Ascending aorta (tissue), 2 donors: ENCODE measurements around the gene LAMTOR4. TPM values are rescaled to one million over a fixed set of nuclear protein-coding genes. Genes with fewer than 3 reads are reported as not detected.
"Not testable (repeated sequence)": the region's sequence is repeated elsewhere in the genome, so short reads cannot be mapped to it uniquely, and the experiment has no call there.

Experiments
- DNase-seq, 2 donors: peaks; one replicate each; pipeline ENCODE4 v3.0.0-alpha.2; 2019; ENCODE audit warnings: low spot score in 2 of 2
- H3K27ac ChIP-seq, 2 donors: fragments of 200-600 bp; sonication (generic); one replicate each; pipeline ENCODE4 v1.5.1; 2016 to 2017; ENCODE audit warnings: mild to moderate bottlenecking in 1 of 2
- H3K27me3 ChIP-seq: fragments of 200-600 bp; sonication (generic); one replicate; pipeline ENCODE4 v1.5.1; 2017
- H3K36me3 ChIP-seq, 2 donors: fragments of 200-600 bp; sonication (generic); one replicate each; pipeline ENCODE4 v1.5.1; 2016
- H3K4me1 ChIP-seq, 2 donors: fragments of 200-600 bp; sonication (generic); one replicate each; pipeline ENCODE4 v1.5.1; 2016 to 2017; ENCODE audit warnings: mild to moderate bottlenecking in 1 of 2
- H3K4me3 ChIP-seq, 2 donors: fragments of 200-600 bp; sonication (generic); one replicate each; pipeline ENCODE4 v1.5.1; 2016 to 2017; ENCODE audit warnings: mild to moderate bottlenecking in 1 of 2
- H3K9me3 ChIP-seq, 2 donors: fragments of 200-600 bp; sonication (generic); one replicate each; pipeline ENCODE4 v1.5.1; 2016
- intact Hi-C: fragments of 100-400 bp; cut with DNase I; formaldehyde crosslinking; loops from one replicate; pipeline ENCODE4 v1.15.1; 2023
- total RNA-seq: library from RNA; depleted of rRNA; stranded (reverse); fragments of >200 nt; gene quantifications from one replicate; pipeline ENCODE4 v1.1.0, GENCODE V29; 2016
- TF ChIP-seq, protein P1 (sequence below), 3 experiments: fragments of 200-600 bp in 2 of 3; fragments of 450-650 bp in 1 of 3; sonication (generic) in 2 of 3; IDR thresholded peaks; one replicate each; pipeline ENCODE4 v1.5.1; 2016 to 2019; ENCODE audit warnings: antibody characterized with exemption in 3 of 3, mild to moderate bottlenecking in 1 of 3, moderate library complexity in 1 of 3

LAMTOR4 gene
- total RNA-seq, 1 donor from 2014 or later: 131 TPM

DNA sequence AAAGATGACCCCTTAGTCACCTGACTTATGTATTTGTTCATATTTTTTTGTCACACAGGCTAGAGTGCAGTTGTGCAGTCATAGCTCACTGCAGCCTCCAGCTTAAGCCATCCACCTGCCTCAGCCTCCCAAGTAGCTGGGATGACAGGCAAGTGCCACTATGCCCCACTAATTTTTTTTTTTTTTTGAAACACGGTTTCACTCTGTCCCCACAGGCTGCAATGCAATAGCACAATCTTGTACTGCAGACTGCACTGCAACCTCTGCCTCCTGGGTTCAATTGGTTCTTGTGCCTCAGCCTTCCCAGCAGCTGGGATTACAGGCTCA lies 20.1 kb upstream of the LAMTOR4 start:
- Histone ChIP-seq H3K27ac (peak overlapping the region in 1 of 2 donors; percentile 98), H3K36me3 (no peaks in the 10 kb centered on the region), H3K9me3 (no peaks in the 10 kb centered on the region), H3K4me1 (peaks cover 0 to 14% of the 10 kb centered on the region in 2 donors), H3K4me3 (peak overlapping the region in 1 of 2 donors; percentile 99), H3K27me3 (no peaks in the 10 kb centered on the region)
- intact Hi-C loops: loop anchor here (10.0 kb wide), 1 partner anchor 296 kb away; the partner anchor contains the start of genes MEPCE and ZCWPW1
- no peak for DNase-seq
- TF ChIP-seq, protein P1, sequence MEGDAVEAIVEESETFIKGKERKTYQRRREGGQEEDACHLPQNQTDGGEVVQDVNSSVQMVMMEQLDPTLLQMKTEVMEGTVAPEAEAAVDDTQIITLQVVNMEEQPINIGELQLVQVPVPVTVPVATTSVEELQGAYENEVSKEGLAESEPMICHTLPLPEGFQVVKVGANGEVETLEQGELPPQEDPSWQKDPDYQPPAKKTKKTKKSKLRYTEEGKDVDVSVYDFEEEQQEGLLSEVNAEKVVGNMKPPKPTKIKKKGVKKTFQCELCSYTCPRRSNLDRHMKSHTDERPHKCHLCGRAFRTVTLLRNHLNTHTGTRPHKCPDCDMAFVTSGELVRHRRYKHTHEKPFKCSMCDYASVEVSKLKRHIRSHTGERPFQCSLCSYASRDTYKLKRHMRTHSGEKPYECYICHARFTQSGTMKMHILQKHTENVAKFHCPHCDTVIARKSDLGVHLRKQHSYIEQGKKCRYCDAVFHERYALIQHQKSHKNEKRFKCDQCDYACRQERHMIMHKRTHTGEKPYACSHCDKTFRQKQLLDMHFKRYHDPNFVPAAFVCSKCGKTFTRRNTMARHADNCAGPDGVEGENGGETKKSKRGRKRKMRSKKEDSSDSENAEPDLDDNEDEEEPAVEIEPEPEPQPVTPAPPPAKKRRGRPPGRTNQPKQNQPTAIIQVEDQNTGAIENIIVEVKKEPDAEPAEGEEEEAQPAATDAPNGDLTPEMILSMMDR (IDR thresholded peaks at IDR 0.05): no peak

DNA sequence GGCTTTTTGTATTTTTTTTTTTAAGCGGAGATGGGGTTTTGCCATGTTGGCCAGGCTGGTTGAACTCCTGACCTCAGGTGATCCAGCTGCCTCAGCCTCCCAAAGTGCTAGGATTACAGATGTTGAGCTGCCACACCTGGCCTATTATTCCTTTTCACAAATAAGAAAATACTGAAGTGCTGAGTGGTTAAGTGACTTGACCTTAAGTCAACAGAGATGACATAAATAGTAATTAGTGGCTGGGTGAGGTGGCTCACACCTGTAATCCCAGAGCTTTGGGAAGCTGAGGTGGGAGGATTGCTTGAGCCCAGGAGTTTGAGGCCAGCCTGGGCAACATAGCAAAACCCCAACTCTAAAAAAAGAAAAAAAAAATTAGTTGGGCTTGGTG lies 18.5 kb upstream of the LAMTOR4 start:
- H3K36me3 ChIP-seq, DNase-seq, H3K27ac ChIP-seq, H3K9me3 ChIP-seq, H3K4me3 ChIP-seq, H3K27me3 ChIP-seq: not testable (repeated sequence)
- intact Hi-C loops: loop anchor here (5.0 kb wide), 2 partner anchors 87 to 138 kb away; partner anchors contain the start of gene PVRIG
- peaks cover 0 to 14% of the 10 kb centered on the region in 2 donors for H3K4me1 ChIP-seq

DNA sequence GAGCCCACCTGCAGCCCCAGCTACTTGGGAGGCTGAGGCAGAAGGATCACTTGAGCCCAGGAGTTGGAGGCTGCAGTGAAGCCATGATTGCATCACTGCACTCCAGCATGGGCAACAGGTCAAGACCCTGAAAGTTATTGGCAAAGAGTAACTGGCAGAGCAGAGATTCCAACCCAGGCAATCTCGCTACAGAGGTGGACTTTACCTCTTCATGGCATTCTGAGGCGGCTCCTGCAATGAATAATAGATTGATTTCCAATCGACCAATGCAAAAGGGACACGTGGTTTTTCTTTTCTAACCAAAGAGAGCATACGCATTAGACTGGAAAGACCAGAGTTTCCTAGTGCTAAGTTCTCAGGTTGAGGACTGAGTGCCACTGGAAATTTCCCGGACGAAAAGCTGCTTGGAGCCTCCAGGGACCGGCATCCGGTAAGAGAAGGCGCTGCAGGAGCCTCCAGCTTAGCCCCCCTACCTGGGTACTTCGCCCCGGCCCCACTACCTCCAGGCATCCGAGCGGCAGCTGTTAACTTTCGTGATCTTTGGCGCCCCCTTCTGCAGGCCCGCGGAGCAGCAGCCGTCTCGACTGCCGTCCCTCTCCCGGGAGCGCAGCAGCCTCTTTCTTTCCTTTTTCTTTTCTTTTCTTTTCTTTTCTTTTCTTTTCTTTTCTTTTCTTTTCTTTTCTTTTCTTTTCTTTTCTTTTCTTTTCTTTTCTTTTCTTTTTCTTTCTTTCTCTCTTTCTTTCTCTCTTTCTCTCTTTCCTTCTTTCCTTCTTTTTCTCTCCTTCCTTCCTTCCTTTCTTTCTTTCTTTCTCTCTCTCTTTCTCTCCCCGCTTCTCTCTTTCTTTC lies 17.9 kb upstream of the LAMTOR4 start:
- Histone ChIP-seq H3K27me3 (no peaks in the 10 kb centered on the region), H3K4me1 (peaks cover 0 to 13% of the 10 kb centered on the region in 2 donors), H3K9me3 (no peaks in the 10 kb centered on the region), H3K27ac (no peak overlapping the region), H3K4me3 (peak overlapping the region in 1 of 2 donors; percentile 55), H3K36me3 (no peaks in the 10 kb centered on the region)
- TF ChIP-seq, protein P1 (IDR thresholded peaks at IDR 0.05): peak; percentile 75 to 89 (median 83)
- intact Hi-C loops: loop anchor here (5.0 kb wide), 2 partner anchors 86 to 139 kb away; partner anchors contain the start of gene PVRIG
- peak in 1 of 2 donors; percentile 84 for DNase-seq

DNA sequence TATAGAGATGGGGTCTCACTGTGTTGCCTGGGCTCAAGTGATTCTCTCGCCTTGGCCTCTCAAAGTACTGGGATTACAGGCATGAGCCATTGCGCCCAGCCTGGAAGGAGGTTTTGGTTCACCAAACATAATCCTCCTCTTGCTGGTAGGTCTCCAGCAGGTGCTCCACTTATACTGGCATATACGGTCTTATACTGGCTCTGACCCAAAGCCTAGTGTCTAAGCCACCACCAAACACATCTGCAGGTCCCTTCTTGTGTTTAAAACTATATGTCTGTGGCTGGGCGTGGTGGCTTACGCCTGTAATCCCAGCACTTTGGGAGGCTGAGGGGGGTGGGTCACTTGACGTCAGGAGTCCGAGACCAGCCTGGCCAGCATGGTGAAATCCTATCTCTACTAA lies 16.6 kb upstream of the LAMTOR4 start:
- intact Hi-C loops: loop anchor here (5.0 kb wide), 2 partner anchors 85 to 140 kb away; partner anchors contain the start of gene PVRIG
- Histone ChIP-seq H3K27ac (no peak overlapping the region), H3K36me3 (no peaks in the 10 kb centered on the region), H3K4me3 (no peak overlapping the region), H3K27me3 (no peaks in the 10 kb centered on the region), H3K9me3 (no peaks in the 10 kb centered on the region), H3K4me1 (peaks cover 0 to 8% of the 10 kb centered on the region in 2 donors)
- TF ChIP-seq, protein P1 (IDR thresholded peaks at IDR 0.05): no peak
- no peak for DNase-seq

DNA sequence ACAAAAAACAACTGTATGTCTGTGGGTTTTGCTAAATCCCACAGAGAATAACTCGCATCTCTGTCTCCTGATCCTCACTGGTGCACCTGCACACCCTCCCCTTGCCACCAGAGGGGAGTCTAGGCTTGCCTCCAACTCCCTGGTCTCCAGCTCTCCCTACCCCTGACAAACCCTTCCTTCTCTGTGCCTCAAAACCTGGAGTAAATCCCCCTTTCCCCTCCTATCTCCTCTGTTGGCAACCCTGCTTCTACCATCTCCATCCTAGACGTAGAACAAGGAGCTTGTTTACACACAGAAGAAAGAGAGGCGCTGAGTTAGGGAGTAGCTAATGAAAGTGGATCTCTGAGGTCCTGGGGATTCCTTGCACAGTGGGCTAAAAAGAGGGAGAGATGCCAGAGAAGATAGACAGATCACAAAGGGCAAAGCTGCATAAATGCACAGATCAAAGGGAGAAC lies 16.0 kb upstream of the LAMTOR4 start:
- DNase-seq: no peak
- H3K27me3 ChIP-seq: no peaks in the 10 kb centered on the region
- TF ChIP-seq, protein P1 (IDR thresholded peaks at IDR 0.05): peak; percentile 62 to 70 (median 69)
- H3K9me3 ChIP-seq: no peaks in the 10 kb centered on the region
- H3K4me3 ChIP-seq: no peak overlapping the region
- no peak overlapping the region for H3K27ac ChIP-seq
- no peaks in the 10 kb centered on the region for H3K36me3 ChIP-seq
- peaks cover 0 to 8% of the 10 kb centered on the region in 2 donors for H3K4me1 ChIP-seq
- intact Hi-C loops: loop anchor here (5.0 kb wide), 2 partner anchors 85 to 140 kb away; partner anchors contain the start of gene PVRIG
